H9 (cell line): ENCODE data around the gene BIN1. TPM values are rescaled to one million over a fixed set of nuclear protein-coding genes. Genes with fewer than 3 reads are reported as not detected.

Source experiments
- DNase-seq: peaks from one replicate; pipeline ENCODE4 v3.0.0-alpha.2; 2017
- H2AFZ ChIP-seq: one replicate; pipeline ENCODE4 v1.6.1; 2013; ENCODE audit warnings: mild to moderate bottlenecking, low read length, control low read depth, moderate library complexity
- H2AK5ac ChIP-seq: 2 replicates; pipeline ENCODE4 v1.6.1; 2013; ENCODE audit warnings: low read length, control low read depth, mixed read lengths; ENCODE audit not compliant: insufficient read length
- H2BK120ac ChIP-seq: one replicate; pipeline ENCODE4 v1.6.1; 2013; ENCODE audit warnings: low read depth, mild to moderate bottlenecking, low read length, control low read depth, inconsistent platforms; ENCODE audit not compliant: poor library complexity, severe bottlenecking
- H2BK12ac ChIP-seq: 2 replicates; pipeline ENCODE4 v1.6.1; 2013; ENCODE audit warnings: low read length, control low read depth, mixed read lengths, low read depth; ENCODE audit not compliant: insufficient read length
- H2BK15ac ChIP-seq: 2 replicates; pipeline ENCODE4 v1.6.1; 2013; ENCODE audit warnings: low read depth, low read length, control low read depth
- H2BK20ac ChIP-seq: one replicate; pipeline ENCODE4 v1.6.1; 2013; ENCODE audit warnings: low read depth, mild to moderate bottlenecking, low read length, control low read depth, inconsistent platforms; ENCODE audit not compliant: poor library complexity, severe bottlenecking
- H2BK5ac ChIP-seq: 2 replicates; pipeline ENCODE4 v1.6.1; 2013; ENCODE audit warnings: low read length, control low read depth, mixed read lengths; ENCODE audit not compliant: insufficient read length
- H3K14ac ChIP-seq: 2 replicates; pipeline ENCODE4 v1.6.1; 2013; ENCODE audit warnings: low read length, control low read depth; ENCODE audit not compliant: insufficient read depth
- H3K18ac ChIP-seq: 2 replicates; pipeline ENCODE4 v1.6.1; 2013; ENCODE audit warnings: low read depth, mild to moderate bottlenecking, mixed read lengths, low read length, control low read depth; ENCODE audit not compliant: insufficient read length
- H3K23ac ChIP-seq: 2 replicates; pipeline ENCODE4 v1.6.1; 2013; ENCODE audit warnings: low read length, control low read depth, mixed read lengths, low read depth; ENCODE audit not compliant: insufficient read length
- H3K23me2 ChIP-seq: 2 replicates; pipeline ENCODE4 v1.6.1; 2013; ENCODE audit warnings: low read depth, mild to moderate bottlenecking, mixed read lengths, low read length, control low read depth; ENCODE audit not compliant: insufficient read length, poor library complexity, severe bottlenecking
- H3K27ac ChIP-seq: 2 replicates; pipeline ENCODE4 v1.5.1; 2013; ENCODE audit warnings: low read length, control low read depth, mixed read lengths, low read depth; ENCODE audit not compliant: insufficient read length
- H3K27me3 ChIP-seq: 2 replicates; pipeline ENCODE4 v1.6.1; 2013; ENCODE audit warnings: low read length, control low read depth, inconsistent platforms; ENCODE audit not compliant: insufficient read depth
- H3K4ac ChIP-seq: 2 replicates; pipeline ENCODE4 v1.6.1; 2013; ENCODE audit warnings: low read depth, mild to moderate bottlenecking, control low read depth, inconsistent platforms, low read length, moderate library complexity
- H3K4me1 ChIP-seq: 2 replicates; pipeline ENCODE4 v1.6.1; 2013; ENCODE audit warnings: low read length, control low read depth, inconsistent platforms; ENCODE audit not compliant: insufficient read depth
- H3K4me2 ChIP-seq: 2 replicates; pipeline ENCODE4 v1.6.1; 2013; ENCODE audit warnings: low read length, control low read depth, mixed read lengths; ENCODE audit not compliant: insufficient read length, insufficient read depth
- H3K56ac ChIP-seq: 2 replicates; pipeline ENCODE4 v1.6.1; 2013; ENCODE audit warnings: low read depth, mild to moderate bottlenecking, mixed read lengths, low read length, control low read depth; ENCODE audit not compliant: insufficient read length
- H3K79me1 ChIP-seq: 2 replicates; pipeline ENCODE4 v1.6.1; 2013; ENCODE audit warnings: low read depth, mild to moderate bottlenecking, moderate library complexity, low read length, control low read depth, inconsistent platforms; ENCODE audit not compliant: insufficient read depth, poor library complexity, severe bottlenecking
- H3K79me2 ChIP-seq: 2 replicates; pipeline ENCODE4 v1.6.1; 2013; ENCODE audit warnings: low read length, control low read depth, inconsistent platforms; ENCODE audit not compliant: insufficient read depth
- H3K9ac ChIP-seq: 2 replicates; pipeline ENCODE4 v1.6.1; 2013; ENCODE audit warnings: low read length, control low read depth, mixed read lengths; ENCODE audit not compliant: insufficient read length; ENCODE audit errors: extremely low read depth
- H3K9me3 ChIP-seq: one replicate; pipeline ENCODE4 v1.6.1; 2013; ENCODE audit warnings: low read depth, low read length, inconsistent platforms; ENCODE audit not compliant: control insufficient read depth
- H3T11ph ChIP-seq: one replicate; pipeline ENCODE4 v1.6.1; 2013; ENCODE audit warnings: mild to moderate bottlenecking, low read length, control low read depth, inconsistent platforms
- H4K20me1 ChIP-seq: one replicate; pipeline ENCODE4 v1.6.1; 2013; ENCODE audit not compliant: control insufficient read depth, insufficient read length, insufficient read depth
- H4K5ac ChIP-seq: 2 replicates; pipeline ENCODE4 v1.6.1; 2013; ENCODE audit warnings: low read depth, mild to moderate bottlenecking, mixed read lengths, low read length, control low read depth; ENCODE audit not compliant: insufficient read length
- H4K8ac ChIP-seq: replicated peaks from 2 replicates; pipeline ENCODE4 v1.6.1; 2013; ENCODE audit warnings: low read length, control low read depth, mixed read lengths, low read depth; ENCODE audit not compliant: insufficient read length
- H4K91ac ChIP-seq: 2 replicates; pipeline ENCODE4 v1.6.1; 2013; ENCODE audit warnings: low read depth, mild to moderate bottlenecking, moderate library complexity, mixed read lengths, low read length, control low read depth; ENCODE audit not compliant: insufficient read length
- H3K27ac Mint-ChIP-seq, 3 experiments: 2 replicates in 2 of 3; 3 replicates in 1 of 3; pipeline ENCODE4 v1.8.0; 2020 to 2021; ENCODE audit warnings: mixed read lengths in 3 of 3, mild to moderate bottlenecking in 1 of 3, moderate library complexity in 1 of 3
- H3K27me3 Mint-ChIP-seq: 2 replicates; pipeline ENCODE4 v1.8.0; 2021; ENCODE audit warnings: low read depth, mild to moderate bottlenecking, moderate library complexity, mixed read lengths
- H3K36me3 Mint-ChIP-seq, 3 experiments: 2 replicates in 2 of 3; 3 replicates in 1 of 3; pipeline ENCODE4 v1.8.0; 2020 to 2021; ENCODE audit warnings: low read depth in 3 of 3, mixed read lengths in 3 of 3; ENCODE audit not compliant: insufficient read depth in 1 of 3
- H3K4me1 Mint-ChIP-seq, 2 experiments: 2 replicates each; pipeline ENCODE4 v1.8.0; 2020; ENCODE audit warnings: mixed read lengths in 2 of 2
- H3K4me3 Mint-ChIP-seq, 2 experiments: 2 replicates in 1 of 2; 3 replicates in 1 of 2; pipeline ENCODE4 v1.8.0; 2020 to 2021; ENCODE audit warnings: mild to moderate bottlenecking in 2 of 2, mixed read lengths in 2 of 2, moderate library complexity in 1 of 2
- H3K9me3 Mint-ChIP-seq, 2 experiments: 2 replicates in 1 of 2; 3 replicates in 1 of 2; pipeline ENCODE4 v1.8.0; 2020; ENCODE audit warnings: mild to moderate bottlenecking in 2 of 2, mixed read lengths in 2 of 2, moderate library complexity in 1 of 2
- WGBS: extraction: QIAGEN DNeasy Blood & Tissue Kit; methylation state at CpG from one replicate; pipeline ENCODE4 v1.1.7; 2013; ENCODE audit warnings: missing lambda C conversion rate, low lambda C conversion rate, mixed read lengths; ENCODE audit not compliant: insufficient read length; ENCODE audit errors: extremely low coverage; 5-methylcytosine and 5-hydroxymethylcytosine counted together
- total RNA-seq: library from RNA; stranded (reverse); gene quantifications from 2 replicates; pipeline ENCODE4 v1.2.1, GENCODE V29; 2021
- TF ChIP-seq, protein P1 (sequence below): fragments of 200-600 bp; sonication (generic); conservative IDR thresholded peaks from 3 replicates; pipeline ENCODE4 v1.8.0; 2021; ENCODE audit warnings: antibody characterized with exemption, mild to moderate bottlenecking

The BIN1 gene
- total RNA-seq, 1 experiment from 2014 or later: 32.0 TPM

DNA sequence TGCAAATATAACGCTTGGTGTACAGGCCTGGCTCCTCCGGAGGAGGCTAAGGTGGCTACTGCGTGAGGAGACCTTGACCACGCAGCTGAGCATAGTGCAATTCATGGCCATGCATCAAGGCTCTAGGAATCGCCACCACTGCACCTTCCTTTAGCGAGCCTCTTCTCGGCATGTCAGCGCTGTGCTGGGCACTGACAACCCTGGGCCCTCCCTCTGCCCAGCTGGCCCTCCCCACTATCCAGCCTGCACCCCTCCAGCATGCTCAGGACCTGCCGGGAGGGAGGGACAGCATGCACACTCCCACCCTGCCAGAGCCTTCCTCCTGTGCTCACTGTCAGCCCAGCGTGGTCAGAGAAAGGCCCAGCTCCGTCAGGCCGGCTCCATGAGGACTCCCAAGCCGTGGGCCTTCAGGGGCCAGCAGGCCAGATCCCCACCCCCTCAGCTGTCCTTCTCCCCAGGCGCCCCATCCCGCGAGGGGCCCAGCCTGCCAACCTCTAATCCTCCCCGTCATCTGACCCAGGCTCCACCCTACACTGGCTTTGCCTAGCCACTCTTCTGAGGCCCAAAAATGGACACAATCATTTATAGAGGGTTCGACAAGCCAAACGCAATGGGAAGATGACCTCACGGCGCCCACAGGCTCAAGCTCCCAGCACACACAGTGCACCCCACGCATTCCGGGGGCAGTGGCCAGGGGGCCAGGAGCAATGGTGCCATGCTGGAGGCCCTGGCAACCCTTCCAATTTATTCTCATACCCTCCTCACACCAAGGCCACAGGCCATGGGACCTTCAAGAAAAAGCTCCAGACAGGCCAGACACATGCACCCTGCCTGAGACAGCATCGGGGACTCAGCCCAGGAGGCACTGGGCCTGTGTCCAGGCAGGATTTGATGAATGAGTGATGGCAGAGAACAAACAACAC lies 3.5 kb downstream of the BIN1 start:
- TF ChIP-seq, protein P1, sequence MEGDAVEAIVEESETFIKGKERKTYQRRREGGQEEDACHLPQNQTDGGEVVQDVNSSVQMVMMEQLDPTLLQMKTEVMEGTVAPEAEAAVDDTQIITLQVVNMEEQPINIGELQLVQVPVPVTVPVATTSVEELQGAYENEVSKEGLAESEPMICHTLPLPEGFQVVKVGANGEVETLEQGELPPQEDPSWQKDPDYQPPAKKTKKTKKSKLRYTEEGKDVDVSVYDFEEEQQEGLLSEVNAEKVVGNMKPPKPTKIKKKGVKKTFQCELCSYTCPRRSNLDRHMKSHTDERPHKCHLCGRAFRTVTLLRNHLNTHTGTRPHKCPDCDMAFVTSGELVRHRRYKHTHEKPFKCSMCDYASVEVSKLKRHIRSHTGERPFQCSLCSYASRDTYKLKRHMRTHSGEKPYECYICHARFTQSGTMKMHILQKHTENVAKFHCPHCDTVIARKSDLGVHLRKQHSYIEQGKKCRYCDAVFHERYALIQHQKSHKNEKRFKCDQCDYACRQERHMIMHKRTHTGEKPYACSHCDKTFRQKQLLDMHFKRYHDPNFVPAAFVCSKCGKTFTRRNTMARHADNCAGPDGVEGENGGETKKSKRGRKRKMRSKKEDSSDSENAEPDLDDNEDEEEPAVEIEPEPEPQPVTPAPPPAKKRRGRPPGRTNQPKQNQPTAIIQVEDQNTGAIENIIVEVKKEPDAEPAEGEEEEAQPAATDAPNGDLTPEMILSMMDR: no peak
- H3T11ph ChIP-seq: no peak overlapping the region
- H4K8ac ChIP-seq: no peak overlapping the region
- H3K9me3 ChIP-seq: no peaks in the 10 kb centered on the region
- no peak overlapping the region for H2BK120ac ChIP-seq
- no peak overlapping the region for H3K4me2 ChIP-seq
- Mint-ChIP-seq H3K27me3 (peaks cover 7% of the 10 kb centered on the region), H3K4me3 (no peak overlapping the region), H3K9me3 (no peaks in the 10 kb centered on the region; a peak in 1 of 5 replicates), H3K27ac (peak overlapping the region in 2 of 3 experiments; percentile 28 to 65; a peak in 2 of 7 replicates), H3K36me3 (peaks cover 0 to 3% (median 0%) of the 10 kb centered on the region in 3 experiments; a peak in 1 of 7 replicates), H3K4me1 (peaks cover 32 to 36% of the 10 kb centered on the region in 2 experiments)
- no peaks in the 10 kb centered on the region for H3K79me1 ChIP-seq
- H3K4me1 ChIP-seq: peaks cover 4% of the 10 kb centered on the region; the same call in 1 of the 2 replicates
- no peak overlapping the region for H2AK5ac ChIP-seq
- no peak overlapping the region for H2AFZ ChIP-seq
- no peak overlapping the region for H2BK15ac ChIP-seq
- H3K23me2 ChIP-seq: peaks cover 17% of the 10 kb centered on the region
- no peak overlapping the region for H2BK5ac ChIP-seq
- H3K27me3 ChIP-seq: no peaks in the 10 kb centered on the region
- H2BK20ac ChIP-seq: no peak overlapping the region
- no peak overlapping the region for H3K56ac ChIP-seq
- H3K9ac ChIP-seq: no peak overlapping the region
- peak; percentile 18 for DNase-seq
- no peak overlapping the region for H3K14ac ChIP-seq
- H4K91ac ChIP-seq: no peak overlapping the region
- H2BK12ac ChIP-seq: no peak overlapping the region
- H3K4ac ChIP-seq: no peak overlapping the region
- H3K23ac ChIP-seq: no peak overlapping the region
- H4K20me1 ChIP-seq: no peaks in the 10 kb centered on the region
- H3K27ac ChIP-seq: no peak overlapping the region
- WGBS: no CpG with 5 or more reads among the region's 24 CpGs
- no peaks in the 10 kb centered on the region; the same call in 1 of the 2 replicates for H3K79me2 ChIP-seq
- no peak overlapping the region for H3K18ac ChIP-seq
- no peak overlapping the region for H4K5ac ChIP-seq
